Limb (tissue), 2 donors: ENCODE measurements around the gene CDK12.

ENCODE experiments used
- DNase-seq, 2 donors: peaks; one replicate each; pipeline ENCODE4 v3.0.0-alpha.2; 2016; ENCODE audit errors: extremely low spot score in 2 of 2

CDK12 gene

DNA sequence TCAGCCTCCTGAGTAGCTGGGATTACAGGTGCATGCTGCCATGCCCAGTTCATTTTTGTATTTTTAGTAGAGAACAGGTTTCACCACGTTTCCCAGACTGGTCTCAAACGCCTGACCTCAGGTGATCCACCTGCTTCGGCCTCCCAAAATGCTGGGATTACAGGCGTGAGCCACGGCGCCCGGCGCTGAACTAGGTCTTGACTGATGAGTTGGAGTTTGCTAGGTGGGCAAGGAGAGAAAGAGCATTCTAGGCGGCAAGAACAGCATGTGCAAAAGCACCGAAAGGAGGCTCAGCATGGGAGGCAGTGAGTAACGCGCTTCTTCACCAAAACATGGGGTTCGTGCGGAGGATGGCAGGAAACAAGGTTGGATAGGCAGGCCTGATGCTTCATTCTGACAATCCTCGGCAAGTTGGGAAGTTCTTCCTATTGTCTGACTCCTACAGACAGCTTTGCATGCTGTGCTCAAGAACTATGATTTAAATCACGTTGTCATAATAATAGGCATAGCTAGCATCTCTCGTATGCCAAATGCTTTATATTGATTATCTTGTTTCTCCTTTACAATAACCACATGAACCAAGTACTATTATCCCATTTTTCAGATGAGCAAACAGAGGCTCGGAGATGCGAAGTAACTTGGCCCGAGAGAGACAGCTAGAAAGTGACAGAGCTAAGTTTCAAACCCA is 119.9 kb downstream of the CDK12 start:
- no peak for DNase-seq

GRCh38 chr17:39581759-39582085 is 120.4 kb downstream of the CDK12 start:
- DNase-seq = no peak

DNA sequence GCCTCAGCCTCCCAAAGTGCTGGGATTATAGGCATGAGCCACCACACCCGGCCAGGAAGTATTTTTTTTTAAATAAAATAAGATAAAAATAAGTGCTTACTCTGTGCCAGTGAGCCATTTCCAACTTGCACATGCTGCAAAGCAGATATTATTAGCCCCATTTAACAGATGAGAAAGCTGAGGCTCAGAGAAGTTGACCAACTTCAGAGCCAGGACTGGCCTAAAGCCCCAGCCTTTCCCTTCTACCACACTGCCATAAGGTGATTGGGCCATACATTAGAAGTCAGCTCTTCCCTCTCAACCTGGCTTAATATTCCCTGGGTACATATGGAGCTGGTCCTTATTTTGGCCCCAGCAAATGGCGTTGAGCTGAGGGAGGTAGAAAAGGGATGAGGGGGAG is 121.4 kb downstream of the CDK12 start:
- DNase-seq = no peak
